HCT116 (cell line): ENCODE measurements around the gene CCDC137. TPM values are rescaled to one million over a fixed set of nuclear protein-coding genes. Genes with fewer than 3 reads are reported as not detected.

Source experiments
- ATAC-seq: fragments of 200-7000 bp; cut with Tn5 transposase; 2 replicates; pipeline ENCODE4 v1.9.1; 2020; ENCODE audit warnings: mild to moderate bottlenecking, moderate library complexity
- BruUV-seq: library from RNA; stranded (reverse); fragments of 400-500 nt; replicated peaks from 2 replicates; lab custom pipeline; 2021; lab: Mats Ljungman, UMichigan
- CTCF ChIA-PET: fragments of 300-600 bp; sonication (Branson Sonifier 250); formaldehyde crosslinking; loops from one replicate; lab custom pipeline; 2021; ENCODE audit warnings: antibody characterized with exemption; lab: Charles Lee
- POLR2A ChIA-PET: fragments of 300-600, 350-600 bp; sonication (Branson Sonifier 250); formaldehyde crosslinking; loops from one replicate; lab custom pipeline; 2021; ENCODE audit warnings: antibody characterized with exemption; lab: Charles Lee
- RAD21 ChIA-PET, 2 experiments: fragments of 300-600 bp; sonication (Branson Sonifier 250); formaldehyde crosslinking; loops; one replicate each; lab custom pipeline; 2023; ENCODE audit warnings: low total read pairs in 2 of 2; ENCODE audit not compliant: uncharacterized antibody in 2 of 2, unreplicated experiment in 2 of 2, low non-redundant PET in 1 of 2; lab: Charles Lee
- DNase-seq: peaks from one replicate; pipeline ENCODE4 v3.0.0-alpha.2; 2010; ENCODE audit warnings: low read depth, low spot score
- H2AFZ ChIP-seq: fragments of 200-600 bp; shearing (Covaris generic), sonication (generic); 2 replicates; pipeline ENCODE4 v1.6.1; 2017; ENCODE audit warnings: low read depth, mixed run types, mixed read lengths, antibody characterized with exemption, low read length; ENCODE audit not compliant: poor library complexity, severe bottlenecking
- H3K27ac ChIP-seq: 2 replicates; pipeline ENCODE4 v1.5.1; 2012; ENCODE audit warnings: low read depth, low read length
- H3K27me3 ChIP-seq: fragments of 200-600 bp; sonication (generic); 2 replicates; pipeline ENCODE4 v1.6.1; 2016; ENCODE audit warnings: mixed run types, low read length, mixed read lengths; ENCODE audit not compliant: insufficient read depth
- H3K36me3 ChIP-seq, 2 experiments: fragments of 200-500 bp in 1 of 2; fragments of 200-600 bp in 1 of 2; sonication (Bioruptor generic) in 1 of 2; sonication (generic) in 1 of 2; 2 replicates each; pipeline versions ENCODE4 v1.5.1 to v1.6.1; 2014 to 2016; ENCODE audit warnings: low read length in 2 of 2, inconsistent platforms in 1 of 2, mixed read lengths in 1 of 2, mixed run types in 1 of 2; ENCODE audit not compliant: insufficient read depth in 2 of 2, control insufficient read depth in 1 of 2
- H3K4me1 ChIP-seq, 2 experiments: fragments of 200-600 bp in 1 of 2; sonication (generic) in 1 of 2; 2 replicates each; pipeline versions ENCODE4 v1.5.1 to v1.6.1; 2012 to 2017; ENCODE audit warnings: low read length in 2 of 2, inconsistent platforms in 1 of 2, mild to moderate bottlenecking in 1 of 2, mixed read lengths in 1 of 2, mixed run types in 1 of 2, moderate library complexity in 1 of 2; ENCODE audit not compliant: insufficient read depth in 2 of 2, control insufficient read depth in 1 of 2
- H3K4me2 ChIP-seq: fragments of 200-600 bp; sonication (generic); 2 replicates; pipeline ENCODE4 v1.6.1; 2017; ENCODE audit warnings: mixed run types, low read length, mixed read lengths
- H3K4me3 ChIP-seq, 2 experiments: fragments of 200-600 bp in 1 of 2; sonication (generic) in 1 of 2; replicated peaks in 1 of 2; 2 replicates each; pipeline ENCODE4 v1.5.1; 2011 to 2016; ENCODE audit warnings: low read length in 2 of 2, control low read depth in 1 of 2, low read depth in 1 of 2, mild to moderate bottlenecking in 1 of 2, mixed read lengths in 1 of 2, mixed run types in 1 of 2
- H3K79me2 ChIP-seq: fragments of 200-600 bp; sonication (generic); 2 replicates; pipeline ENCODE4 v1.6.1; 2017; ENCODE audit warnings: mild to moderate bottlenecking, mixed run types, low read length, moderate library complexity, mixed read lengths; ENCODE audit not compliant: insufficient read depth
- H3K9ac ChIP-seq: fragments of 200-600 bp; sonication (generic); 2 replicates; pipeline ENCODE4 v1.6.1; 2016; ENCODE audit warnings: low read length, mixed read lengths
- H3K9me2 ChIP-seq: fragments of 200-600 bp; sonication (generic), shearing (Covaris generic); 2 replicates; pipeline ENCODE4 v1.6.1; 2017; ENCODE audit warnings: mixed run types, mild to moderate bottlenecking, moderate library complexity; ENCODE audit not compliant: insufficient read depth
- H3K9me3 ChIP-seq, 2 experiments: fragments of 200-500 bp in 1 of 2; fragments of 200-600 bp in 1 of 2; sonication (Bioruptor generic) in 1 of 2; sonication (generic) in 1 of 2; 2 replicates each; pipeline ENCODE4 v1.6.1; 2014 to 2017; ENCODE audit warnings: low read length in 2 of 2, mixed read lengths in 2 of 2, inconsistent platforms in 1 of 2, low read depth in 1 of 2, mild to moderate bottlenecking in 1 of 2, mixed run types in 1 of 2, moderate library complexity in 1 of 2; ENCODE audit not compliant: control insufficient read depth in 1 of 2, insufficient read depth in 1 of 2
- H4K20me1 ChIP-seq: fragments of 200-600 bp; sonication (generic), shearing (Covaris generic); 2 replicates; pipeline ENCODE4 v1.6.1; 2017; ENCODE audit warnings: mixed run types, mild to moderate bottlenecking, moderate library complexity; ENCODE audit not compliant: insufficient read depth
- ATF3 ChIP-seq: IDR thresholded peaks from 2 replicates; pipeline ENCODE4 v1.6.1; 2012
- CBX3 ChIP-seq: IDR thresholded peaks from 2 replicates; pipeline ENCODE4 v1.6.1; 2012; ENCODE audit warnings: low read depth
- CEBPB ChIP-seq: IDR thresholded peaks from 2 replicates; pipeline ENCODE4 v1.6.1; 2012; ENCODE audit warnings: low read depth
- ELF1 ChIP-seq: IDR thresholded peaks from 2 replicates; pipeline ENCODE4 v1.6.1; 2012; ENCODE audit warnings: low read depth, borderline replicate concordance
- EZH2phosphoT487 ChIP-seq: fragments of 200-600 bp; IDR thresholded peaks from 2 replicates; pipeline ENCODE4 v1.6.1; 2018; ENCODE audit warnings: antibody characterized with exemption, borderline replicate concordance
- JUND ChIP-seq: IDR thresholded peaks from 2 replicates; pipeline ENCODE4 v1.6.1; 2012
- MAX ChIP-seq: IDR thresholded peaks from 2 replicates; pipeline ENCODE4 v1.6.1; 2012
- POLR2A ChIP-seq: IDR thresholded peaks from 2 replicates; pipeline ENCODE4 v1.7.0; 2011; ENCODE audit warnings: borderline replicate concordance; ENCODE audit not compliant: insufficient read depth, insufficient read length; ENCODE audit errors: extremely low read depth
- POLR2AphosphoS5 ChIP-seq: IDR thresholded peaks from 2 replicates; pipeline ENCODE4 v1.6.1; 2011; ENCODE audit warnings: mild to moderate bottlenecking, low read depth, low read length, moderate library complexity
- RAD21 ChIP-seq: IDR thresholded peaks from 2 replicates; pipeline ENCODE4 v1.6.1; 2012; ENCODE audit warnings: low read depth, mild to moderate bottlenecking
- SIN3A ChIP-seq: IDR thresholded peaks from 2 replicates; pipeline ENCODE4 v1.6.1; 2012; ENCODE audit warnings: low read depth
- SP1 ChIP-seq: IDR thresholded peaks from 2 replicates; pipeline ENCODE4 v1.6.1; 2012; ENCODE audit warnings: low read depth
- SRF ChIP-seq: IDR thresholded peaks from 2 replicates; pipeline ENCODE4 v1.6.1; 2012; ENCODE audit warnings: low read depth
- TCF7L2 ChIP-seq: IDR thresholded peaks from 2 replicates; pipeline ENCODE4 v1.7.0; 2011; ENCODE audit warnings: borderline replicate concordance, inconsistent platforms; ENCODE audit not compliant: insufficient read depth, insufficient read length; ENCODE audit errors: extremely low read depth
- ZBTB33 ChIP-seq: IDR thresholded peaks from 2 replicates; pipeline ENCODE4 v1.6.1; 2011; ENCODE audit warnings: mild to moderate bottlenecking, low read length, moderate library complexity; ENCODE audit not compliant: insufficient replicate concordance; ENCODE audit errors: extremely low read depth
- ZFX ChIP-seq: fragments of 450-650 bp; IDR thresholded peaks from 2 replicates; pipeline ENCODE4 v1.6.1; 2017
- ZNF274 ChIP-seq: fragments of 200-500 bp; sonication (Bioruptor generic); IDR thresholded peaks from 2 replicates; pipeline ENCODE4 v1.6.1; 2014; ENCODE audit warnings: mild to moderate bottlenecking, low read depth, low read length, inconsistent platforms
- intact Hi-C: fragments of 100-400 bp; cut with micrococcal nuclease; formaldehyde crosslinking; loops from 2 replicates; pipeline ENCODE4 v1.10.0; 2022
- total RNA-seq: library from RNA; stranded (reverse); gene quantifications from one replicate; pipeline ENCODE4 v1.2.1, GENCODE V29; 2021; ENCODE audit not compliant: unreplicated experiment

The CCDC137 gene
- total RNA-seq, 1 experiment from 2014 or later: 77.5 TPM

DNA sequence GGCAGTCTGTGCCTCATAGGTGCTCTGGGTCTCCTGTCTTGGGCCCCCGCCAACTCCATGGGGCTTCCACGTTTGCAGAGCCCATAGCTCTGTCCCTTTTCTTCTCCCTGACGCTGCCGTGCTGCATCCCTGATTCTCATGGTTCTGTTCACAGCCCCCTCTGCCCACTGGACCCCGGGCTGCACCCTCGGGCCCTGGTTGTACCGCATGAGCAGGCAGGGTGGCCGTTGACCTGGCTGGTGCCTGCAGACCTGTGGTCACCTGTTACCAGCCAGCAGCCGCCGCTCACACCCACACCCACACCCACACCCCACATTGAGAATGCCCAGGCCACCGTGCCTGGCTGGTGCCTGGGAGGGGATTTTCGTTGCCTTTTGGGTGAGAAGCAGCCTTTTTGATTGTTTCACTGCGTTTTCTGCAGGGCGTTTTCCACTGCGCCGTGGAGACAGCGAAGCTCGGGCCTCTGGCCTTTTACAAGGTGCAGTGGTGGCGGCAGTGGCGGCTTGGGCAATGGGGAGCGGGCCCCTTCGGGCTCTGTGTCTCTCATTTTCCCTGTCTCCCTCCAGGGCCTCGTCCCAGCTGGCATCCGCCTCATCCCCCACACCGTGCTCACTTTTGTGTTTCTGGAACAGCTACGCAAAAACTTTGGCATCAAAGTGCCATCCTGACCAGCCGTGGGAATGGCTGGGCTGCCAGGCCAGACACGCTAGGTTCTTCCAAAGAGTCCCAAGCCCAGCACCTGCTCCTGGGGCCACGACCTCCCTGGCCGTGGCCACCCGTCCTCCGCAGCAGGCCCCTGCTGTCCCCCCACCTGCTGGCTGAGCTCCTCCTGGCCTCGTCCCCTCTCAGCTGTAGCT, 53.1 kb downstream of the CCDC137 start (continued):
- TF ChIP-seq ZBTB33 (no peak), SIN3A (no peak)

DNA sequence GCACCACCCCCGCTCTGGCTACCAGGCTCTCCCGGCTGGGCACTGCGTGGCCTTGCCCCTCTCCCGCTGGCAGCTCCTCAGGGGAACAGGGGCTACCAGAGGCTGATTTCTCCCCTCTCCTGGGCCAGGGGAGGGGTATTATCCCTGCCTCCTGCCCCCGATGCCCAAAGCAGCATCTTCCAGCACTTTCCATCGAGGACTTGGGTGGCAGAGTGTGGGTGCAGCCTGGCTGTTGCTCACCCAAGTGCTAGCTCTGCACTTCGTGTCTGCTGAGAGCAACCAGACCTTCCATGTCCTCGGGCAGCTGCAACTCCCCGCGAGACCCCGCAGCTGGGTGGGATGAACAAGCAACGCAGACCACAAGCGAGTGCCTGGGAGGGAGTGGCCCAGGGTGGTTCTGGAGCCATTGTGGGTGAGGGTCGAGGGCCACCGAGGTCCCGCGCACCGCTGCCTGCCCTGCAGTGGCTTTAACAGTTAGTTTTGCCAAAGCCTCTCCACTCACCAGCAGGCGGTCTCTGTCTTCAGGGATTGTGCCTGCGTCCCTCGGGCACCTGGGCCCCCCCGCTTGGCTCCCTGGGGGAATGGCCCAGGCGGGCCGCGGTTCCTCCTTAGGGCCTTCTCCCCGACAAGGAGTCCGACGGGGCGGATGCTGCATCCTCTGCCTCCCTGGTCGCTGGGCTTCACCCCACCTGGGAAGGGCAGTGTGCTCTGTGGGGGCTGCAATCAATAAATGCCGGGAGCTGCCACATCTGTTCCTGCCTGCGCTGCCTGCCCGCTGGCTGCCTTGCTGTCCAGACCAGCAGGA, 53.9 kb downstream of the CCDC137 start:
- H2AFZ ChIP-seq: no peak overlapping the region
- H3K9me3 ChIP-seq: no peaks in the 10 kb centered on the region
- DNase-seq (no peak), ATAC-seq (no peak)
- H3K4me1 ChIP-seq: peaks cover 35 to 37% of the 10 kb centered on the region in 2 experiments
- CTCF ChIA-PET: interaction anchor here (1.6 kb wide), 1 partner anchor 8 kb away, joined by 8 read pairs; the partner anchor contains the start of gene SLC25A10
- intact Hi-C loops: no loop called here
- H3K9me2 ChIP-seq: no peaks in the 10 kb centered on the region
- TF ChIP-seq SRF: no peak
- TF ChIP-seq JUND: no peak
- no peak for TF ChIP-seq ZFX
- TF ChIP-seq ZNF274: no peak
- no peak for TF ChIP-seq POLR2A
- TF ChIP-seq ATF3: no peak
- TF ChIP-seq ELF1: no peak
- no peak for TF ChIP-seq TCF7L2
- TF ChIP-seq MAX: no peak
- no peak for TF ChIP-seq POLR2AphosphoS5
- no peak for TF ChIP-seq EZH2phosphoT487
- TF ChIP-seq SP1: no peak
- TF ChIP-seq CEBPB: no peak
- TF ChIP-seq RAD21: no peak
- no peak for TF ChIP-seq CBX3
- RAD21 ChIA-PET: no interaction called here
- H3K79me2 ChIP-seq: peaks cover 1% of the 10 kb centered on the region; the same call in 1 of the 2 replicates
- no peak overlapping the region for H3K9ac ChIP-seq
- no peak overlapping the region for H3K4me3 ChIP-seq
- no peaks in the 10 kb centered on the region for H4K20me1 ChIP-seq
- POLR2A ChIA-PET: interaction anchor here (0.9 kb wide), 1 partner anchor 112 kb away, joined by 3 read pairs; the partner anchor contains the start of gene MCRIP1
- TSS peak; percentile 14 for BruUV-seq
- peaks cover 3 to 5% of the 10 kb centered on the region in 2 experiments; a peak in 3 of 4 replicates for H3K36me3 ChIP-seq
- no peak overlapping the region; the same call in 1 of the 2 replicates for H3K27ac ChIP-seq
- no peaks in the 10 kb centered on the region for H3K27me3 ChIP-seq
- no peak overlapping the region for H3K4me2 ChIP-seq
